Tongue (tissue), 2 donors: ENCODE data around the gene SZT2. TPM values are rescaled to one million over a fixed set of nuclear protein-coding genes. Genes with fewer than 3 reads are reported as not detected.

ENCODE experiments used
- DNase-seq: peaks from one replicate; pipeline ENCODE4 v3.0.0-alpha.2; 2015
- total RNA-seq: library from RNA; depleted of rRNA; stranded (reverse); fragments of >200 nt; gene quantifications from one replicate; pipeline ENCODE4 v1.2.3, GENCODE V29; 2014

Gene SZT2
- total RNA-seq, 1 donor from 2014 or later = 25.5 TPM

DNA sequence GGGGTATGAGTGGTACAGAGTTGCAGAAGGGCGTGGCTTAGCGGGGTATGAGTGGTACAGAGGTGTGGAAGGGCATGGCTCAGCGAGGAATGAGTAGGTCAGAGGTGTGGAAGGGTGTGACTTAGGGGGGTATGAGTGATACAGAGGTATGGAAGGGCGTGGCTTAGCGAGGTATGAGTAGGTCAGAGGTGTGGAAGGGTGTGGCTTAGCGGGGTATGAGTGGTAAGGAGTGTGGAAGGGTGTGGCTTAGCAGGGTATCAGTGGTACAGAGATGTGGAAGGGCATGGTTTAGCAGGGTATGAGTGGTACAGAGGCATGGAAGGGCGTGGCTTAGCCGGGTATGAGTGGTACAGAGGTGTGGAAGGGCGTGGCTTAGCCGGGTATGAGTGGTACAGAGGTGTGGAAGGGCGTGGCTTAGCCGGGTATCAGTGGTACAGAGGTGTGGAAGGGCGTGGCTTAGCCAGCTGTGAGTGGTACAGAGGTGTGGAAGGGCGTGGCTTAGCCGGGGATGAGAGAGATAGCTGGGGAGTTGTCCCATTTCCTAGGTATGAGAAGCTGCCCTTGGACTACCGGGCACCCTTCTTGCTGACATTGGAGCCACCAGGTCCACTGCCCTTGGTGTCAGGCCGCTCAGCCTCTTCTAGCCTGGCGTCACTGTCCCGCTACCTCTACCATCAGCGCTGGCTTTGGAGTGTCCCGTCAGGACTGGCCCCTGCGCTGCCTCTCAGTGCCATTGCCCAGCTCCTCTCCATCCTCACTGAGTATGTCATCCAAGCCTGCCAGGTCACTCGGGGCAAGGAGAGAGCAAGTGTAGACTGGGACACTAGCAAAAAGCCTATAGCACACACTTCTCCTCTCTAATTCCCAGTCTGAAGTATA, 34.2 kb downstream of the SZT2 start:
- DNase-seq = no peak

DNA sequence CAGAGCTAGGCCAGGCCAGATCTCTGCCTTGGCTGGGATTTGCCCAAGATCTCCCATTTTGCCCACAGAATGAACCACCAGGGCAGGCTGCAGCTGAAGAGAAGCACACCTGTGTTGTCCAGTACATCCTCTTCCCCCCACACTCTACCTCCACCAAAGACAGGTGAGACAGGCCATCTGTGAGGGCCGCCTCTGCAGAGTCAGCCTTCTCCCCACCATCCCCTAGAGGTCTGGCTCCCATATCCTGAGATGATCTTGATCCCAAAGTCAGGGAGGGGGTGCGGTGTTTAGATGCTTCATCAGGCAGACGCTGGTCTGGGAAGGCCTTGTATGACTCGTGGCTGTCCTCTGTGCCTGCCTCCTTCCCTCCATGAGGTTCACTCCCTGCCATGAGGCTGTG, 35.3 kb downstream of the SZT2 start:
- no peak for DNase-seq

- DNase-seq = no peak
Measured at GRCh38 chr1:43426221-43426620, 36.5 kb downstream of the SZT2 start.

DNA sequence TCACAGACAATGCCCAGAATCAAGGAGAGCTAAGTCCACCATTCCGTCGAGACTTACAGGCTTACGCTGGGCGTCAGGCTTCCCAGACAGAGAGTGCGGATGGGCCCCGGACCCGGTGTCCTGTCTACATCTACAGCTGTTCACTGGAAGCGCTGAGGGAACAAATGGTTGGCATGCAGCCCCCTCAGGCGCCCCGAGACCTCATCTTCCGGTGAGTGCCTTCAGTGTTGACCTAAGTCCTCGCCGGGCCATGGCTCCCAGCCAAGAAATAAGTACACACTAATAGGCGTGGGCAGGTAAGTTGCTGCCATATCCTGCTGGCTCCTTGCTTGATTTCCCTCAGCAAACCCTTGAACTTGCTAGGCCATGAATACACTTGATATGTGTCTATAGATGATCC, 37.8 kb downstream of the SZT2 start:
- no peak for DNase-seq

DNA sequence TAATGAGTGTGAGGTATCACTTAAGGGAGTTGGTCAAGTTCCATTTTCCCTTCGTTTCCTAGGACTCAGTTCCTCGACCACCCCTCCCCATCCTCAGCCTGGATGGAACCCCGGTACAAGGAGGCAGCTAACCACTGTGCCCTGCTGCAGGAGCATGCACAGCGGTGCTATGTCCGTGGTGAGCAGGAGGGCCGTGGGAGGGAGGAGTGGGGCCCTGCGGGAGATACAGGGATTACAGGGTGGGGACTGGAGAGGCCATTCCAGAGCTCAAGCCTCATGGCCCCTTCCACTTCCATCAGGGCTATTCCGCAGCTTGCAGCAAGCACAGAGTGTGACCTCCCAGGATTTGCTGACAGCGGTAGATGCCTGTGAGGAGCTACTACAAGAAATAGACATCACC, 38.2 kb downstream of the SZT2 start:
- DNase-seq = no peak

GRCh38 chr1:43430831-43431230, 41.1 kb downstream of the SZT2 start:
- no peak for DNase-seq

DNA sequence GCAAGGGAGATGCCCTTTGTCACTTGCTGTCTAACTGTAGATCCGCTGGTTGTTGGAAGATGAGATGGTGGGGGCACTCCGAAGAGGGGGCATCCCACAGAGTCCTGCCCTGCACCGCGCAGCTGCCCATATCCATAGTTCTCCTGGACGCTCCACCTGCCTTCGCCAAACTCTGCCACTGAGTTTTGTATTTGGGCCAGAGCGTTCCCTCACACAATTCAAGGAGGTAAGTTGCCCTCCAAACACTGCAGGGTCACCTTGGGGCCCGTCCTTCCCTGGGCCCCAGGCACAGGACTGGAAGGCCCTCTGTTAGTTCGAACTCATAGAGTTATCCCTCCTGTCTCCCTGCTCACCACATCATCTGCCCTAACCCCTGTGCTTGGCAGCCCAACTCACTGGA, 42.0 kb downstream of the SZT2 start:
- no peak for DNase-seq

- no peak for DNase-seq
Measured at GRCh38 chr1:43432171-43432860, 42.6 kb downstream of the SZT2 start.

DNA sequence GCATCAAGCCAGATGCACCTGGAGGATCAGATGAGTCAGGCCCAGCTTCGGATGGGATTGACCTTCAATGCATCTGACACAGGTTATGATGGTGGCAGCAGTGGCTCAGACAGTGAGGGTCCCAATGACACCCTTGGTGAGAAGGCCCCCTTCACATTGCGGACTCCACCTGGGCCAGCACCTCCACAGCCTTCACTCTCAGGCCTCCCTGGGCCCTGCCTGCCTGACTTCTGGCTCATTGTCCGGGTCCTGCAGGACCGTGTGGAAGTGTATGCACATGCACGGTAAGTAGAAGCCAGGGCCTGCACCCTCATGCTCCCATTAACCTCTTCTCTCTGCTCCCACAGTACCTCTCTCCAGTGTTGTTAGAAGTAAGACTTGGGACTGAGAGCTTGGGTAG, 43.2 kb downstream of the SZT2 start:
- DNase-seq = no peak

DNA sequence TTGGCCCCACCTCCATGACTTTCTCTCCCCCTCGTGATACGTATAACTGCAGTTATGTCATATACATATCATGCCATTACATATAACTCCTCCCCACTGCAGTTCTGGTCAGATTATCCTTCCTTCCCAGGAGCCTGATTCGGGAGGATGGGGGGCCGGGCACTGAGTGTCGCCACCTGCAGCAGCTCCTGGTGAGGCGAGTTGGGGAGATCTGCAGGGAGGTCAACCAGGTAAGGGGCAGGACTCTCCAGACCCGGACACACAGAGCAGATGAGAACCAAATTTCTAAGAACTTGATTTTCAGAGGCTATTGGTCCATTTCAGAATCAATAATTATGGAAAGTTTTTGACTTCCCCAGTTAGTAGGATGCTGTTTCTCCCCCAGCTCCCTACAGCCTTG, 44.6 kb downstream of the SZT2 start:
- DNase-seq = no peak

GRCh38 chr1:43435146-43436145, 45.7 kb downstream of the SZT2 start:
- DNase-seq = peak; percentile 41

DNA sequence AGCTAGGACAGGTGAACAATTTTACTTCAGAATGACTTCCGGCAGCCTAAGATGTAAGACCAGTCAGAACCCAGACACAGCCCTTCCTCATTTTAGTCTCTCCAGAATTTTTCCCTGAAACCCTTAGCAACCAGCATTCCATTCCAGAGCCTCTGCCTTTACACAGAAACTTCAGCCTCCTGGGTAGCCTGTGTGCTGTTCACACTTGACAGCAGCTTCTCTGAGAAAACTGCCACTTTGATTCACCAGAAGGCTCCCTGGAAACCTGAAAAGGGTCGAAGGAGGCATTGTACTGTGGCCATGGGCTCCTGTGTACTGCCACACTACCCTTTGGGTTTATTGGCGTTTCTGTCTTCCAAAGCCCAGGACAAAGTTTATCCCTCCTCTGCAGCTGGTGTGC, 46.7 kb downstream of the SZT2 start:
- DNase-seq = no peak

GRCh38 chr1:43437031-43437973, 47.6 kb downstream of the SZT2 start:
- DNase-seq = no peak

GRCh38 chr1:43438006-43438405, 48.3 kb downstream of the SZT2 start:
- DNase-seq = no peak

- no peak for DNase-seq
Measured at GRCh38 chr1:43438576-43438952, 48.9 kb downstream of the SZT2 start.

DNA sequence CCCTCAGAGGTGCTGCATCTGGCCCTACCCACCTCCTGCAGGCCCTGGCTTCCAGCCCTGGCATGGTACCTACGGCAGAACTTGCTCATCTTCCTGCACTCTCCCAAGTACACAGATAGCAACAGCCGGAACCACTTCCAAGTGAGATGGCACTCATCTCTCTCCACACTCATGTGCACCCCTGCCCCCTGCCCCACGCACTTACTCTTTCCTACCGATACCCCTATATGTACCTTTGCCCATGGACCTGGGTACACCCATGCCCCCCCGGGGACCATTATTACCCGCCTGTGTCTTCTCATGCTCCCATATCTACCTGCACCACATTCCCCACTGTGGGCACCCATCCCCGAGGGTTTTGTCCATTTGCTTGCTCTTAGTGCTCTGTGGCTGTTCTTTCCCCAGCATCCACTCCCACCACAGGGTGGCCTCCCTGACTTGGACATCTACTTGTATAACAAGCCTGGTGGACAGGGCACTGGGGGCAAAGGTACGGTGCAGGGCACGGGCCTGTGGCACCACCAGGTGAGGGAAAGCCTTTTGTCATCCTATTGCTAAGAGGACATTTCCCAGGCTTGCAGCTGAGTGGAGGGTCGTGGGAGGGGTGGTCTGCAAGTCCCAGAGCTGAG, 49.4 kb downstream of the SZT2 start:
- DNase-seq = no peak

GRCh38 chr1:43439781-43440180, 50.1 kb downstream of the SZT2 start:
- no peak for DNase-seq

DNA sequence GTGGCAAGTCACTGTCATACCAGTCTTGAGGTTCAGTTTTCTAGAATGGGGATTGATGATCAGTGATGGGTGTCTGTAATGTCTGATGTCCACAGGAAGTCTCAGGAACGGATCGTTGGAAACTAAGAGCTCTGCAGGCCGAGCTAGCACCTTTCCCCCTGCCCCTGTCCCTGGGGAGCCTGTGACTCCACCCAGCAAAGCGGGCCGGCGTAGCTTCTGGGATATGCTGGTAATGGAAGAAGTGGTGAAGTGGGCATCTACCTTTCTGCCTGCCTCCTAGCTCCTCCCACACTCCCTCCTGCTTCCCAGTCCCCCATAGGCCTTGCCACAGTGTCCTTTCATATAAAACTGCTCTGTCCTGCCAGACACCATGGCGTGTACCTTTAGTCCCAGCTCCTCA, 50.7 kb downstream of the SZT2 start:
- DNase-seq = no peak

DNA sequence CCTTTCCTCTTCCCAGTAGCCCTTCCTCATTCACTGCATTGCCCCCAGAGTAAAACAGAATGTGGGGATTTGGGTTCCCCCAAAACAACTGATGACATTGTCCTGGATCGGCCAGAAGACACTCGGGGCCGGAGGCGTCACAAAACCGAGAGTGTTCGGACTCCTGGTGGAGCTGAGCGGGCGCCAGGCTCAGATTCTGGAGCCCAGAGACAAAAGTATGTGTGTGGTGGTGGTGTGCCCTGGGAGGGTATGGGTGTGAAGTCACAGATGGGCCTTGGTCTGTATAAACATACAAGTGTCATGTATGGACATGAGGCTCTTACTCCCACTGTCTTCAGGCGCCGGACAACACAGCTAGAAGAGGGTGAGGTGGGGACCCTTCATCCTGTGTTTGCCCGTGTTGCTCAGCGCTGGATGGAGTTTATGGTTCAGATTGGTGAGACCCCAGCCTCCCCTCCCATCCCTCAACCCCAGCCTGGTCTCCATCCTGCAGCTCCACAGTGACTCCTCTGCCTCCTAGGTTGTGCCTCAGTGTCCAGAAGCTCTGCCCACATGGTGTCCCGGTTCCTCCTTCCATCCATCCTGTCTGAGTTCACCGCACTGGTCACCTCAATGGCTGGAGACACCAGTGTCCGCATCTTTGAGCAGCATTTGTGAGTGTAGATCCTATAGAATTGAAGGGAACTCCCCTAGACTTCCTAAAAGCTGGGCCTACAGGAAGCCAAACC, 51.6 kb downstream of the SZT2 start:
- no peak for DNase-seq
